Astrocyte (in vitro differentiated cells and primary cell): Measurements from ENCODE around the gene ALK. TPM values are rescaled to one million over a fixed set of nuclear protein-coding genes. Genes with fewer than 3 reads are reported as not detected.
"Not testable (repeated sequence)": the region's sequence is repeated elsewhere in the genome, so short reads cannot be mapped to it uniquely, and the experiment has no call there.

Experiments
- DNase-seq: peaks from one replicate; pipeline ENCODE4 v3.0.0-alpha.2; 2010; ENCODE audit warnings: low read depth
- FAIRE-seq: peaks from 2 replicates; lab custom pipeline; 2011; peaks lifted over from hg19 to GRCh38; lab: Jason Lieb, UNC
- H2AFZ ChIP-seq: 2 replicates; pipeline ENCODE4 v1.6.0; 2012; ENCODE audit warnings: low read depth, low read length, inconsistent platforms
- H3K27ac ChIP-seq: 2 replicates; pipeline ENCODE4 v1.5.1; 2011; ENCODE audit warnings: low read depth, low read length, inconsistent platforms
- H3K27me3 ChIP-seq: 2 replicates; pipeline ENCODE4 v1.6.0; 2011; ENCODE audit warnings: low read length, inconsistent platforms; ENCODE audit not compliant: insufficient read depth
- H3K36me3 ChIP-seq: 2 replicates; pipeline ENCODE4 v1.5.1; 2011; ENCODE audit warnings: low read length, inconsistent platforms; ENCODE audit not compliant: insufficient read depth
- H3K4me1 ChIP-seq: 2 replicates; pipeline ENCODE4 v1.5.1; 2011; ENCODE audit warnings: low read length, inconsistent platforms; ENCODE audit not compliant: insufficient read depth
- H3K4me2 ChIP-seq: 2 replicates; pipeline ENCODE4 v1.6.0; 2012; ENCODE audit warnings: low read length, inconsistent platforms
- H3K4me3 ChIP-seq: 2 replicates; pipeline ENCODE4 v1.5.1; 2011; ENCODE audit warnings: low read depth, mild to moderate bottlenecking, low read length, inconsistent platforms; ENCODE audit not compliant: insufficient read depth
- H3K79me2 ChIP-seq: 2 replicates; pipeline ENCODE4 v1.6.0; 2012; ENCODE audit warnings: mild to moderate bottlenecking, low read length, inconsistent platforms; ENCODE audit not compliant: insufficient read depth
- H3K9ac ChIP-seq: 2 replicates; pipeline ENCODE4 v1.6.0; 2012; ENCODE audit warnings: mild to moderate bottlenecking, low read length, inconsistent platforms
- H3K9me3 ChIP-seq: 2 replicates; pipeline ENCODE4 v1.5.1; 2012; ENCODE audit warnings: low read depth, mild to moderate bottlenecking, low read length, inconsistent platforms; ENCODE audit not compliant: insufficient read depth
- H4K20me1 ChIP-seq: 2 replicates; pipeline ENCODE4 v1.6.0; 2012; ENCODE audit warnings: low read length, inconsistent platforms; ENCODE audit not compliant: insufficient read depth
- H3K27ac Mint-ChIP-seq: one replicate; pipeline ENCODE4 v1.8.0; 2021; ENCODE audit warnings: mild to moderate bottlenecking, mixed read lengths; ENCODE audit not compliant: unreplicated experiment
- H3K27me3 Mint-ChIP-seq: one replicate; pipeline ENCODE4 v1.8.0; 2021; ENCODE audit warnings: low read depth, mixed read lengths; ENCODE audit not compliant: unreplicated experiment
- H3K36me3 Mint-ChIP-seq: one replicate; pipeline ENCODE4 v1.8.0; 2021; ENCODE audit warnings: low read depth, mixed read lengths; ENCODE audit not compliant: unreplicated experiment
- H3K4me1 Mint-ChIP-seq: one replicate; pipeline ENCODE4 v1.8.0; 2021; ENCODE audit warnings: low read depth, mixed read lengths; ENCODE audit not compliant: unreplicated experiment
- H3K4me3 Mint-ChIP-seq: one replicate; pipeline ENCODE4 v1.8.0; 2021; ENCODE audit warnings: mild to moderate bottlenecking, moderate library complexity, mixed read lengths; ENCODE audit not compliant: unreplicated experiment
- H3K9me3 Mint-ChIP-seq: one replicate; pipeline ENCODE4 v1.8.0; 2021; ENCODE audit warnings: mild to moderate bottlenecking, mixed read lengths; ENCODE audit not compliant: unreplicated experiment
- CTCF ChIP-seq: IDR thresholded peaks from 2 replicates; pipeline ENCODE4 v1.5.1; 2011; ENCODE audit warnings: low read depth, mild to moderate bottlenecking, inconsistent platforms, low read length, moderate library complexity; ENCODE audit not compliant: insufficient read depth
- EZH2 ChIP-seq: IDR thresholded peaks from 2 replicates; pipeline ENCODE4 v1.6.1; 2012; ENCODE audit warnings: mild to moderate bottlenecking, low read length, inconsistent platforms; ENCODE audit not compliant: insufficient read depth
- total RNA-seq: library from RNA; stranded (reverse); gene quantifications from 2 replicates; pipeline ENCODE4 v1.2.1, GENCODE V29; 2021

ALK gene
- total RNA-seq, 1 donor from 2014 or later: 0.16 TPM

- no peak overlapping the region for H3K4me2 ChIP-seq
- TF ChIP-seq CTCF (no peak), EZH2 (no peak)
- Mint-ChIP-seq H3K4me3 (no peak overlapping the region), H3K27ac (no peak overlapping the region), H3K4me1 (no peaks in the 10 kb centered on the region), H3K9me3 (peaks cover 2% of the 10 kb centered on the region), H3K36me3 (no peaks in the 10 kb centered on the region), H3K27me3 (peaks cover 29% of the 10 kb centered on the region)
- H3K79me2 ChIP-seq: no peaks in the 10 kb centered on the region
- H3K9ac ChIP-seq: no peak overlapping the region
- no peak overlapping the region for H3K4me3 ChIP-seq
- H4K20me1 ChIP-seq: no peaks in the 10 kb centered on the region
- no peaks in the 10 kb centered on the region for H3K4me1 ChIP-seq
- peaks cover 5% of the 10 kb centered on the region for H3K27me3 ChIP-seq
- DNase-seq: no peak
- H3K36me3 ChIP-seq: no peaks in the 10 kb centered on the region
- H3K9me3 ChIP-seq: no peaks in the 10 kb centered on the region
- no peak for FAIRE-seq
- H3K27ac ChIP-seq: no peak overlapping the region
- no peak overlapping the region for H2AFZ ChIP-seq
Measured at GRCh38 chr2:29246383-29247300, 674.7 kb downstream of the ALK start.

- no peak overlapping the region for H3K4me3 ChIP-seq
- FAIRE-seq (no peak), DNase-seq (no peak)
- H3K27ac Mint-ChIP-seq: no peak overlapping the region
- H3K27ac ChIP-seq: no peak overlapping the region
- TF ChIP-seq CTCF: no peak
- TF ChIP-seq EZH2: no peak
- no peaks in the 10 kb centered on the region for H3K4me1 Mint-ChIP-seq
- H3K9ac ChIP-seq: no peak overlapping the region
- no peak overlapping the region for H3K4me2 ChIP-seq
- peaks cover 36% of the 10 kb centered on the region for H3K27me3 Mint-ChIP-seq
- no peaks in the 10 kb centered on the region for H3K79me2 ChIP-seq
- no peak overlapping the region for H3K4me3 Mint-ChIP-seq
- H3K36me3 Mint-ChIP-seq: no peaks in the 10 kb centered on the region
- H2AFZ ChIP-seq: no peak overlapping the region
- no peaks in the 10 kb centered on the region for H3K36me3 ChIP-seq
- H4K20me1 ChIP-seq: no peaks in the 10 kb centered on the region
- no peaks in the 10 kb centered on the region for H3K9me3 ChIP-seq
- H3K27me3 ChIP-seq: peaks cover 5% of the 10 kb centered on the region
- H3K9me3 Mint-ChIP-seq: peaks cover 2% of the 10 kb centered on the region
- H3K4me1 ChIP-seq: no peaks in the 10 kb centered on the region
Measured at GRCh38 chr2:29245742-29246382, 675.5 kb downstream of the ALK start.

- not testable (repeated sequence) for H3K4me1 Mint-ChIP-seq, H2AFZ ChIP-seq, H3K9me3 ChIP-seq, H3K27ac Mint-ChIP-seq, H3K9me3 Mint-ChIP-seq, H3K4me2 ChIP-seq, H3K36me3 ChIP-seq, H3K36me3 Mint-ChIP-seq, DNase-seq, H3K9ac ChIP-seq, H3K79me2 ChIP-seq, H3K27ac ChIP-seq, H3K4me3 ChIP-seq, H3K4me1 ChIP-seq, H3K4me3 Mint-ChIP-seq, H3K27me3 ChIP-seq, H4K20me1 ChIP-seq, FAIRE-seq
- peaks cover 42% of the 10 kb centered on the region for H3K27me3 Mint-ChIP-seq
Measured at GRCh38 chr2:29245035-29245741, 676.2 kb downstream of the ALK start.
